Thoracic aorta (tissue), 2 donors: Measurements from ENCODE around the gene PIGU. TPM values are rescaled to one million over a fixed set of nuclear protein-coding genes. Genes with fewer than 3 reads are reported as not detected.

Experiments used
- ATAC-seq: fragments of 150-250 bp; one replicate; pipeline ENCODE4 v1.8.0; 2017; ENCODE audit warnings: low read depth; ENCODE audit not compliant: insufficient number of reproducible peaks, low FRiP score
- DNase-seq: peaks from one replicate; pipeline ENCODE4 v3.0.0-alpha.2; 2020; ENCODE audit warnings: low spot score
- H3K27ac ChIP-seq, 2 donors: fragments of 200-600 bp; sonication (generic); 1 replicate in 1 of 2; 2 replicates in 1 of 2; pipeline ENCODE4 v1.5.1; 2016; ENCODE audit warnings: mild to moderate bottlenecking in 2 of 2, moderate library complexity in 2 of 2
- H3K27me3 ChIP-seq: fragments of 200-600 bp; sonication (generic); replicated peaks from 2 replicates; pipeline ENCODE4 v1.6.0; 2016; ENCODE audit warnings: mild to moderate bottlenecking; ENCODE audit not compliant: insufficient read depth
- H3K36me3 ChIP-seq: fragments of 200-600 bp; sonication (generic); one replicate; pipeline ENCODE4 v1.5.1; 2016
- H3K4me1 ChIP-seq, 2 donors: fragments of 200-600 bp; sonication (generic); 1 replicate in 1 of 2; 2 replicates in 1 of 2; pipeline versions ENCODE4 v1.5.1 to v1.6.0; 2016; ENCODE audit warnings: low read depth in 2 of 2, mild to moderate bottlenecking in 1 of 2; ENCODE audit not compliant: control insufficient read depth in 1 of 2
- H3K4me3 ChIP-seq: fragments of 200-600 bp; sonication (generic); 2 replicates; pipeline ENCODE4 v1.5.1; 2016; ENCODE audit warnings: mild to moderate bottlenecking
- H3K9me3 ChIP-seq: fragments of 200-600 bp; sonication (generic); 2 replicates; pipeline ENCODE4 v1.5.1; 2016
- total RNA-seq, 2 donors: library from RNA; depleted of rRNA; stranded (reverse); fragments of >200 nt; gene quantifications; one replicate each; pipeline versions ENCODE4 v1.1.0 to v1.2.3, GENCODE V29; 2016
- TF ChIP-seq, protein P1 (sequence below): fragments of 200-600 bp; sonication (generic); IDR thresholded peaks from one replicate; pipeline ENCODE4 v1.5.1; 2019; ENCODE audit warnings: antibody characterized with exemption

The PIGU gene
- total RNA-seq, 2 donors from 2014 or later = 10.2 to 10.4 TPM

DNA sequence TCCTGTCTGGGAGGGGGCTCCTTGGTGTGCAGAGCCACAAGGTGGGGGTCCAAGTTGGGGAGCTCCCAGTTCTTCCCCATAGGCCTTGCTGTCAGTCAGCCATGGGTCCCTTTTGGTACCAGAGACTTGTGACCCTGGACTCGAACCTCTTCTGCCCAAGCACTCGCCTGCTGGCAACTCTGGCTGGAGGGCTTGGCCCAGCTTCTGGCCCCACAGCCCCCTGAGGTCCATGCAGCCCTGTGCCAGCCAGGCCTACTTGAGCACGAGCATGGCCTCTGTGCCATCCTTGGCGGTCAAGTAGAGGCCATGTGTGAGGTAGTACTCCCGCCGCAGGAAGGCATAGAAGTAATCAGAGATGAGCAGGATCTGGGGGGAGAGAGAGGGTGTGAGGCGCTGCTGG, 116.3 kb downstream of the PIGU start:
- H3K4me3 ChIP-seq = no peak overlapping the region
- peaks cover 0 to 5% of the 10 kb centered on the region in 2 donors for H3K4me1 ChIP-seq
- no peak for DNase-seq
- TF ChIP-seq, protein P1, sequence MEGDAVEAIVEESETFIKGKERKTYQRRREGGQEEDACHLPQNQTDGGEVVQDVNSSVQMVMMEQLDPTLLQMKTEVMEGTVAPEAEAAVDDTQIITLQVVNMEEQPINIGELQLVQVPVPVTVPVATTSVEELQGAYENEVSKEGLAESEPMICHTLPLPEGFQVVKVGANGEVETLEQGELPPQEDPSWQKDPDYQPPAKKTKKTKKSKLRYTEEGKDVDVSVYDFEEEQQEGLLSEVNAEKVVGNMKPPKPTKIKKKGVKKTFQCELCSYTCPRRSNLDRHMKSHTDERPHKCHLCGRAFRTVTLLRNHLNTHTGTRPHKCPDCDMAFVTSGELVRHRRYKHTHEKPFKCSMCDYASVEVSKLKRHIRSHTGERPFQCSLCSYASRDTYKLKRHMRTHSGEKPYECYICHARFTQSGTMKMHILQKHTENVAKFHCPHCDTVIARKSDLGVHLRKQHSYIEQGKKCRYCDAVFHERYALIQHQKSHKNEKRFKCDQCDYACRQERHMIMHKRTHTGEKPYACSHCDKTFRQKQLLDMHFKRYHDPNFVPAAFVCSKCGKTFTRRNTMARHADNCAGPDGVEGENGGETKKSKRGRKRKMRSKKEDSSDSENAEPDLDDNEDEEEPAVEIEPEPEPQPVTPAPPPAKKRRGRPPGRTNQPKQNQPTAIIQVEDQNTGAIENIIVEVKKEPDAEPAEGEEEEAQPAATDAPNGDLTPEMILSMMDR = no peak
- no peak for ATAC-seq
- no peaks in the 10 kb centered on the region for H3K27me3 ChIP-seq
- no peaks in the 10 kb centered on the region for H3K36me3 ChIP-seq
- no peaks in the 10 kb centered on the region for H3K9me3 ChIP-seq
- H3K27ac ChIP-seq = no peak overlapping the region

- Histone ChIP-seq H3K4me1 (peaks cover 0 to 5% of the 10 kb centered on the region in 2 donors), H3K36me3 (no peaks in the 10 kb centered on the region), H3K27ac (no peak overlapping the region), H3K27me3 (no peaks in the 10 kb centered on the region), H3K9me3 (no peaks in the 10 kb centered on the region), H3K4me3 (no peak overlapping the region)
- no peak for ATAC-seq
- TF ChIP-seq, protein P1 = no peak
- no peak for DNase-seq
Measured at GRCh38 chr20:34560141-34560523, 116.8 kb downstream of the PIGU start.

- Histone ChIP-seq H3K9me3 (no peaks in the 10 kb centered on the region), H3K4me1 (peaks cover 0 to 5% of the 10 kb centered on the region in 2 donors), H3K36me3 (no peaks in the 10 kb centered on the region), H3K27ac (peak overlapping the region; percentile 98 to 99), H3K27me3 (no peaks in the 10 kb centered on the region), H3K4me3 (peak overlapping the region; percentile 90)
- TF ChIP-seq, protein P1 = peak; percentile 12
- ATAC-seq (no peak), DNase-seq (no peak)
Measured at GRCh38 chr20:34559311-34560140, 117.4 kb downstream of the PIGU start.

- TF ChIP-seq, protein P1 = no peak
- peak; percentile 90 for DNase-seq
- H3K4me3 ChIP-seq = peak within 1 kb of the TSS; percentile 90
- H3K9me3 ChIP-seq = no peaks in the 10 kb centered on the region
- no peaks in the 10 kb centered on the region for H3K36me3 ChIP-seq
- peak; percentile 86 for ATAC-seq
- H3K4me1 ChIP-seq = peaks cover 0 to 10% of the 10 kb centered on the region in 2 donors
- no peaks in the 10 kb centered on the region for H3K27me3 ChIP-seq
- peak within 1 kb of the TSS; percentile 98 to 99 for H3K27ac ChIP-seq
Measured at GRCh38 chr20:34558320-34559218, 118.3 kb downstream of the PIGU start, which contains the start of gene MAP1LC3A. Gene MAP1LC3A, plus strand, starts transcription at chr20:34558718. Its CDS starts 151 bp downstream, at chr20:34558869.

DNA sequence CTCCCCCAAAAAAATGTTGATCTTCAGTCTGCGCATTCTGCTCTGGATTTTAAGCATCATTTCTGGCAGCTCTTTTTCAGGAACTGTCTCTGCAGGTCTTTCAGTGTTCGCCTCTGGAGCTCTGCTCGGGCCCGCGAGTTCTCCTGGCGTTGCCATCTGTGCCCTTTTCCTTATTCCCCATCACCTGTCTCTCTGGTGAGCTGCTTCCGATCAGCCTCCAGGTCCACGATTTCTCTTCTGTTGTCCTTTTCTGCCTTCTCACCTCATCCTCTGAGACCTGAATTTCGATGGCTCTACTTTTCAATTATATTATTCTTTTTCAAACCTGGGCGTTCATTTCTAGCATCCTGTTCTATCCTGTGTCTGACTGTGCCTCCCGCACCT, 119.0 kb downstream of the PIGU start:
- H3K4me1 ChIP-seq = peaks cover 0 to 15% of the 10 kb centered on the region in 2 donors
- H3K9me3 ChIP-seq = no peaks in the 10 kb centered on the region
- no peaks in the 10 kb centered on the region for H3K36me3 ChIP-seq
- TF ChIP-seq, protein P1 = no peak
- no peak for ATAC-seq
- H3K27me3 ChIP-seq = no peaks in the 10 kb centered on the region
- peak overlapping the region; percentile 98 to 99 for H3K27ac ChIP-seq
- H3K4me3 ChIP-seq = peak overlapping the region; percentile 90
- DNase-seq = no peak
